ENCODE data around the gene OR7A10.

GRCh38 chr19:14837391-14837790, 11.3 kb downstream of the OR7A10 start:
- TF ChIP-seq ETV6 (CRISPR knock-in tag; IDR thresholded peaks at IDR 0.05) (no peak), CTCF (IDR thresholded peaks at IDR 0.05) (no peak), ZNF512 (CRISPR knock-in tag; IDR thresholded peaks at IDR 0.05; ENCODE audit: borderline replicate concordance) (no peak), RELA (CRISPR knock-in tag; IDR thresholded peaks at IDR 0.05; ENCODE audit: borderline replicate concordance) (no peak)
- TF ChIP-seq, protein P1, sequence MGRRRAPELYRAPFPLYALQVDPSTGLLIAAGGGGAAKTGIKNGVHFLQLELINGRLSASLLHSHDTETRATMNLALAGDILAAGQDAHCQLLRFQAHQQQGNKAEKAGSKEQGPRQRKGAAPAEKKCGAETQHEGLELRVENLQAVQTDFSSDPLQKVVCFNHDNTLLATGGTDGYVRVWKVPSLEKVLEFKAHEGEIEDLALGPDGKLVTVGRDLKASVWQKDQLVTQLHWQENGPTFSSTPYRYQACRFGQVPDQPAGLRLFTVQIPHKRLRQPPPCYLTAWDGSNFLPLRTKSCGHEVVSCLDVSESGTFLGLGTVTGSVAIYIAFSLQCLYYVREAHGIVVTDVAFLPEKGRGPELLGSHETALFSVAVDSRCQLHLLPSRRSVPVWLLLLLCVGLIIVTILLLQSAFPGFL (CRISPR knock-in tag; IDR thresholded peaks at IDR 0.05; ENCODE audit: borderline replicate concordance) = no peak
